ENCODE results near the gene BMP6. TPM values are rescaled to one million over a fixed set of nuclear protein-coding genes. Genes with fewer than 3 reads are reported as not detected.
"Not testable (repeated sequence)": the region's sequence is repeated elsewhere in the genome, so short reads cannot be mapped to it uniquely, and the experiment has no call there.

The BMP6 gene
- total RNA-seq, 2 experiments from 2014 or later: 0.38 to 1.1 TPM

- Histone ChIP-seq H4K20me1 (ENCODE audit: insufficient read depth, low read length) (no peaks in the 10 kb centered on the region), H3K9me2 (ENCODE audit: insufficient read depth, low read length) (no peaks in the 10 kb centered on the region), H3K27ac (ENCODE audit: low read depth, low read length, poor library complexity, severe bottlenecking) (no peak overlapping the region), H3K4me2 (ENCODE audit: low read length) (no peak overlapping the region), H3K79me2 (ENCODE audit: insufficient read depth, low read depth, low read length) (no peaks in the 10 kb centered on the region), H2AFZ (ENCODE audit: low read length) (no peak overlapping the region), H3K4me1 (ENCODE audit: insufficient read depth, low read length, poor library complexity, severe bottlenecking) (no peaks in the 10 kb centered on the region), H3K9me3 (ENCODE audit: low read length) (no peaks in the 10 kb centered on the region), H3K4me3 (ENCODE audit: low read depth, low read length, poor library complexity, severe bottlenecking) (no peak overlapping the region), H3K36me3 (ENCODE audit: insufficient read depth, low read length) (no peaks in the 10 kb centered on the region)
- no peak for DNase-seq (ENCODE audit: low spot score)
- intact Hi-C loops (cut with micrococcal nuclease; ENCODE audit: unreplicated experiment): no loop called here
- TF ChIP-seq CTCF (conservative IDR thresholded peaks at IDR 0.05; ENCODE audit: low read length): no peak
- no peak for TF ChIP-seq EZH2phosphoT487 (IDR thresholded peaks at IDR 0.05; ENCODE audit: borderline replicate concordance, low read depth, low read length)
- ChIA-PET CTCF (ENCODE audit: unreplicated experiment) (no interaction called here), POLR2A (no interaction called here)
- no TSS peak for BruUV-seq (replicated peaks)
Observed at GRCh38 chr6:7813193-7813592, 87.3 kb downstream of the BMP6 start.

- Histone ChIP-seq H3K9me3 (ENCODE audit: low read length) (no peaks in the 10 kb centered on the region), H2AFZ (ENCODE audit: low read length) (no peak overlapping the region), H3K4me2 (ENCODE audit: low read length) (no peak overlapping the region), H4K20me1 (ENCODE audit: insufficient read depth, low read length) (no peaks in the 10 kb centered on the region), H3K79me2 (ENCODE audit: insufficient read depth, low read depth, low read length) (no peaks in the 10 kb centered on the region), H3K36me3 (ENCODE audit: insufficient read depth, low read length) (no peaks in the 10 kb centered on the region), H3K9me2 (ENCODE audit: insufficient read depth, low read length) (no peaks in the 10 kb centered on the region), H3K27ac (ENCODE audit: low read depth, low read length, poor library complexity, severe bottlenecking) (no peak overlapping the region), H3K4me1 (ENCODE audit: insufficient read depth, low read length, poor library complexity, severe bottlenecking) (no peaks in the 10 kb centered on the region), H3K4me3 (ENCODE audit: low read depth, low read length, poor library complexity, severe bottlenecking) (no peak overlapping the region)
- intact Hi-C loops (cut with micrococcal nuclease; ENCODE audit: unreplicated experiment): no loop called here
- BruUV-seq (replicated peaks): no TSS peak
- TF ChIP-seq CTCF (conservative IDR thresholded peaks at IDR 0.05; ENCODE audit: low read length) (no peak), EZH2phosphoT487 (IDR thresholded peaks at IDR 0.05; ENCODE audit: borderline replicate concordance, low read depth, low read length) (no peak)
- no peak for DNase-seq (ENCODE audit: low spot score)
- CTCF ChIA-PET (ENCODE audit: unreplicated experiment): no interaction called here
- POLR2A ChIA-PET: no interaction called here
Observed at GRCh38 chr6:7813704-7814103, 87.8 kb downstream of the BMP6 start.

GRCh38 chr6:7815716-7816115 is 89.8 kb downstream of the BMP6 start:
- TF ChIP-seq EZH2phosphoT487 (IDR thresholded peaks at IDR 0.05; ENCODE audit: borderline replicate concordance, low read depth, low read length) (no peak), CTCF (conservative IDR thresholded peaks at IDR 0.05; ENCODE audit: low read length) (no peak)
- no peak overlapping the region for H3K4me3 ChIP-seq (ENCODE audit: low read depth, low read length, poor library complexity, severe bottlenecking)
- CTCF ChIA-PET (ENCODE audit: unreplicated experiment): no interaction called here
- POLR2A ChIA-PET: no interaction called here
- no peaks in the 10 kb centered on the region for H4K20me1 ChIP-seq (ENCODE audit: insufficient read depth, low read length)
- no peaks in the 10 kb centered on the region for H3K79me2 ChIP-seq (ENCODE audit: insufficient read depth, low read depth, low read length)
- H3K9me3 ChIP-seq (ENCODE audit: low read length): no peaks in the 10 kb centered on the region
- no peak overlapping the region for H3K27ac ChIP-seq (ENCODE audit: low read depth, low read length, poor library complexity, severe bottlenecking)
- intact Hi-C loops (cut with micrococcal nuclease; ENCODE audit: unreplicated experiment): no loop called here
- no TSS peak for BruUV-seq (replicated peaks)
- H3K36me3 ChIP-seq (ENCODE audit: insufficient read depth, low read length): no peaks in the 10 kb centered on the region
- no peak overlapping the region for H2AFZ ChIP-seq (ENCODE audit: low read length)
- H3K9me2 ChIP-seq (ENCODE audit: insufficient read depth, low read length): no peaks in the 10 kb centered on the region
- no peaks in the 10 kb centered on the region for H3K4me1 ChIP-seq (ENCODE audit: insufficient read depth, low read length, poor library complexity, severe bottlenecking)
- no peak overlapping the region for H3K4me2 ChIP-seq (ENCODE audit: low read length)
- DNase-seq (ENCODE audit: low spot score): no peak

- H3K79me2 ChIP-seq (ENCODE audit: insufficient read depth, low read depth, low read length); H3K9me2 ChIP-seq (ENCODE audit: insufficient read depth, low read length); H3K27ac ChIP-seq (ENCODE audit: low read depth, low read length, poor library complexity, severe bottlenecking); H3K9me3 ChIP-seq (ENCODE audit: low read length); H3K4me3 ChIP-seq (ENCODE audit: low read depth, low read length, poor library complexity, severe bottlenecking); BruUV-seq (replicated peaks); DNase-seq (ENCODE audit: low spot score); intact Hi-C loops (cut with micrococcal nuclease; ENCODE audit: unreplicated experiment); H4K20me1 ChIP-seq (ENCODE audit: insufficient read depth, low read length); H3K4me2 ChIP-seq (ENCODE audit: low read length); CTCF ChIA-PET (ENCODE audit: unreplicated experiment); H3K4me1 ChIP-seq (ENCODE audit: insufficient read depth, low read length, poor library complexity, severe bottlenecking); H3K36me3 ChIP-seq (ENCODE audit: insufficient read depth, low read length); H2AFZ ChIP-seq (ENCODE audit: low read length); POLR2A ChIA-PET: not testable (repeated sequence)
Observed at GRCh38 chr6:7817184-7817583, 91.3 kb downstream of the BMP6 start.

All from OCI-LY7 (cell line).